Astrocyte (in vitro differentiated cells and primary cell): ENCODE measurements around the gene CELA2B. TPM values are rescaled to one million over a fixed set of nuclear protein-coding genes. Genes with fewer than 3 reads are reported as not detected.
A peak's percentile ranks its signal among the peaks of the same experiment; 100 is the strongest.
"Not testable (repeated sequence)": the region's sequence is repeated elsewhere in the genome, so short reads cannot be mapped to it uniquely, and the experiment has no call there.

Experiments used
- DNase-seq: peaks from one replicate; pipeline ENCODE4 v3.0.0-alpha.2; 2010; ENCODE audit warnings: low read depth
- FAIRE-seq: peaks from 2 replicates; lab custom pipeline; 2011; peaks lifted over from hg19 to GRCh38; lab: Jason Lieb, UNC
- H2AFZ ChIP-seq: 2 replicates; pipeline ENCODE4 v1.6.0; 2012; ENCODE audit warnings: low read depth, low read length, inconsistent platforms
- H3K27ac ChIP-seq: 2 replicates; pipeline ENCODE4 v1.5.1; 2011; ENCODE audit warnings: low read depth, low read length, inconsistent platforms
- H3K27me3 ChIP-seq: 2 replicates; pipeline ENCODE4 v1.6.0; 2011; ENCODE audit warnings: low read length, inconsistent platforms; ENCODE audit not compliant: insufficient read depth
- H3K36me3 ChIP-seq: 2 replicates; pipeline ENCODE4 v1.5.1; 2011; ENCODE audit warnings: low read length, inconsistent platforms; ENCODE audit not compliant: insufficient read depth
- H3K4me1 ChIP-seq: 2 replicates; pipeline ENCODE4 v1.5.1; 2011; ENCODE audit warnings: low read length, inconsistent platforms; ENCODE audit not compliant: insufficient read depth
- H3K4me2 ChIP-seq: 2 replicates; pipeline ENCODE4 v1.6.0; 2012; ENCODE audit warnings: low read length, inconsistent platforms
- H3K4me3 ChIP-seq: 2 replicates; pipeline ENCODE4 v1.5.1; 2011; ENCODE audit warnings: low read depth, mild to moderate bottlenecking, low read length, inconsistent platforms; ENCODE audit not compliant: insufficient read depth
- H3K79me2 ChIP-seq: 2 replicates; pipeline ENCODE4 v1.6.0; 2012; ENCODE audit warnings: mild to moderate bottlenecking, low read length, inconsistent platforms; ENCODE audit not compliant: insufficient read depth
- H3K9ac ChIP-seq: 2 replicates; pipeline ENCODE4 v1.6.0; 2012; ENCODE audit warnings: mild to moderate bottlenecking, low read length, inconsistent platforms
- H3K9me3 ChIP-seq: 2 replicates; pipeline ENCODE4 v1.5.1; 2012; ENCODE audit warnings: low read depth, mild to moderate bottlenecking, low read length, inconsistent platforms; ENCODE audit not compliant: insufficient read depth
- H4K20me1 ChIP-seq: 2 replicates; pipeline ENCODE4 v1.6.0; 2012; ENCODE audit warnings: low read length, inconsistent platforms; ENCODE audit not compliant: insufficient read depth
- H3K27ac Mint-ChIP-seq: one replicate; pipeline ENCODE4 v1.8.0; 2021; ENCODE audit warnings: mild to moderate bottlenecking, mixed read lengths; ENCODE audit not compliant: unreplicated experiment
- H3K27me3 Mint-ChIP-seq: one replicate; pipeline ENCODE4 v1.8.0; 2021; ENCODE audit warnings: low read depth, mixed read lengths; ENCODE audit not compliant: unreplicated experiment
- H3K36me3 Mint-ChIP-seq: one replicate; pipeline ENCODE4 v1.8.0; 2021; ENCODE audit warnings: low read depth, mixed read lengths; ENCODE audit not compliant: unreplicated experiment
- H3K4me1 Mint-ChIP-seq: one replicate; pipeline ENCODE4 v1.8.0; 2021; ENCODE audit warnings: low read depth, mixed read lengths; ENCODE audit not compliant: unreplicated experiment
- H3K4me3 Mint-ChIP-seq: one replicate; pipeline ENCODE4 v1.8.0; 2021; ENCODE audit warnings: mild to moderate bottlenecking, moderate library complexity, mixed read lengths; ENCODE audit not compliant: unreplicated experiment
- H3K9me3 Mint-ChIP-seq: one replicate; pipeline ENCODE4 v1.8.0; 2021; ENCODE audit warnings: mild to moderate bottlenecking, mixed read lengths; ENCODE audit not compliant: unreplicated experiment
- CTCF ChIP-seq: IDR thresholded peaks from 2 replicates; pipeline ENCODE4 v1.5.1; 2011; ENCODE audit warnings: low read depth, mild to moderate bottlenecking, inconsistent platforms, low read length, moderate library complexity; ENCODE audit not compliant: insufficient read depth
- EZH2 ChIP-seq: IDR thresholded peaks from 2 replicates; pipeline ENCODE4 v1.6.1; 2012; ENCODE audit warnings: mild to moderate bottlenecking, low read length, inconsistent platforms; ENCODE audit not compliant: insufficient read depth
- total RNA-seq: library from RNA; stranded (reverse); gene quantifications from 2 replicates; pipeline ENCODE4 v1.2.1, GENCODE V29; 2021

Gene CELA2B
- total RNA-seq, 1 donor from 2014 or later = not detected

GRCh38 chr1:15488371-15488770 is 12.5 kb downstream of the CELA2B start:
- H2AFZ ChIP-seq = no peak overlapping the region
- no peaks in the 10 kb centered on the region for H3K27me3 ChIP-seq
- H3K4me1 Mint-ChIP-seq = peaks cover 3% of the 10 kb centered on the region
- H3K79me2 ChIP-seq = no peaks in the 10 kb centered on the region
- H3K4me3 ChIP-seq = no peak overlapping the region
- no peak overlapping the region for H3K27ac Mint-ChIP-seq
- DNase-seq (no peak), FAIRE-seq (no peak)
- no peak overlapping the region for H3K4me2 ChIP-seq
- no peak overlapping the region for H3K9ac ChIP-seq
- H3K36me3 ChIP-seq = no peaks in the 10 kb centered on the region
- H3K9me3 Mint-ChIP-seq = peaks cover 1% of the 10 kb centered on the region
- no peak overlapping the region for H3K4me3 Mint-ChIP-seq
- no peak overlapping the region for H3K27ac ChIP-seq
- H3K4me1 ChIP-seq = no peaks in the 10 kb centered on the region
- no peaks in the 10 kb centered on the region for H3K9me3 ChIP-seq
- no peak for TF ChIP-seq CTCF
- TF ChIP-seq EZH2 = no peak
- no peaks in the 10 kb centered on the region for H3K27me3 Mint-ChIP-seq
- no peaks in the 10 kb centered on the region for H4K20me1 ChIP-seq
- H3K36me3 Mint-ChIP-seq = peaks cover 13% of the 10 kb centered on the region

- H3K4me1 ChIP-seq = no peaks in the 10 kb centered on the region
- no peaks in the 10 kb centered on the region for H3K27me3 ChIP-seq
- no peak overlapping the region for H3K9ac ChIP-seq
- Mint-ChIP-seq H3K36me3 (peaks cover 15% of the 10 kb centered on the region), H3K9me3 (peaks cover 1% of the 10 kb centered on the region), H3K27ac (no peak overlapping the region), H3K27me3 (no peaks in the 10 kb centered on the region), H3K4me1 (peaks cover 3% of the 10 kb centered on the region), H3K4me3 (no peak overlapping the region)
- FAIRE-seq = no peak
- no peak overlapping the region for H3K4me3 ChIP-seq
- no peaks in the 10 kb centered on the region for H4K20me1 ChIP-seq
- TF ChIP-seq EZH2 (no peak), CTCF (no peak)
- H3K9me3 ChIP-seq = no peaks in the 10 kb centered on the region
- no peak overlapping the region for H3K27ac ChIP-seq
- H3K79me2 ChIP-seq = no peaks in the 10 kb centered on the region
- no peaks in the 10 kb centered on the region for H3K36me3 ChIP-seq
- H3K4me2 ChIP-seq = no peak overlapping the region
- DNase-seq = no peak
- no peak overlapping the region for H2AFZ ChIP-seq
These were observed 13.3 kb downstream of the CELA2B start for GRCh38 chr1:15489052-15489736.

- H2AFZ ChIP-seq, FAIRE-seq, H3K9ac ChIP-seq, H3K36me3 ChIP-seq, H3K27ac Mint-ChIP-seq, H3K4me3 Mint-ChIP-seq, H3K4me1 Mint-ChIP-seq, H3K27me3 Mint-ChIP-seq, H3K27ac ChIP-seq, H3K4me2 ChIP-seq, H3K4me1 ChIP-seq, H3K27me3 ChIP-seq, H3K4me3 ChIP-seq, H3K79me2 ChIP-seq, H4K20me1 ChIP-seq, H3K9me3 ChIP-seq, H3K9me3 Mint-ChIP-seq: not testable (repeated sequence)
- peak; percentile 35 for DNase-seq
- peaks cover 14% of the 10 kb centered on the region for H3K36me3 Mint-ChIP-seq
These were observed 15.1 kb downstream of the CELA2B start for GRCh38 chr1:15491010-15491409.
